ENCODE results near the gene SETBP1. TPM values are rescaled to one million over a fixed set of nuclear protein-coding genes. Genes with fewer than 3 reads are reported as not detected.

The SETBP1 gene
- total and polyA plus RNA-seq, 2 of the 8 experiments (the other 6 are each of a cell fraction or from before 2014, with no cell fraction given): 2.0 to 6.5 TPM

DNA sequence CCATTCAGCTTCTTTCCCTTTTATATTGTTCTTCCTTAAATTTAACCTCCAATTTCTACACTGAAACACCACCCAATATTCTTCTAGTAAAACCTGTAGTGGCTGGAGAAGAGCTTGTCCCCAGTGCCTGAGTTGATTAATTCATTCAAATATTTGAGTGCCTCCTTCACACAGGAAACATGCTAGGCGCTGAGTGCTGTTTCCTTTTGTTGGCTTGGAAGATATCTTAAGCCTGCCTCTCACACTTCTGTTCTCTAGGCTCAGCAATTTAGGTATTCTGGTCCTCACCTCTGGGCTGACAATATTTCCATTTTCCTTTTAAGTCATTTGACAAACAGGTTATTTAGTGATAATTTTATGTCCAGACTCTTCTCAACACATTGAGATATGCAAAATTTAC, 185.4 kb downstream of the SETBP1 start:
- no peaks in the 10 kb centered on the region for H3K9me3 ChIP-seq (ENCODE audit: insufficient read depth in 2 of 2, low read depth in 1 of 2, low read length in 1 of 2)
- no peak overlapping the region for H3K23ac ChIP-seq (ENCODE audit: insufficient read length)
- H3K14ac ChIP-seq (ENCODE audit: insufficient read length): no peak overlapping the region
- H3K36me3 ChIP-seq (ENCODE audit: control insufficient read depth in 2 of 4, insufficient read depth in 4 of 4, low read length in 3 of 4): no peaks in the 10 kb centered on the region
- 83% methylated on average over 1 of the region's 1 CpG; no CpG with 5 or more reads in 1 of the 2 experiments for WGBS, 2 experiments (ENCODE audit: extremely low coverage in 1 of 2, insufficient coverage in 1 of 2, insufficient read length in 1 of 2, insufficient replicate concordance in 2 of 2, low coverage in 1 of 2, low lambda C conversion rate in 2 of 2, missing lambda C conversion rate in 1 of 2)
- H3K27ac ChIP-seq (ENCODE audit: low read depth, low read length): no peak overlapping the region
- no peak overlapping the region for H2BK12ac ChIP-seq (ENCODE audit: low read depth, low read length)
- ChIA-PET POLR2A (ENCODE audit: partially characterized antibody) (no interaction called here), CTCF (ENCODE audit: partially characterized antibody) (interaction anchor here (1.5 kb wide), 1 partner anchor 9 kb away, joined by 4 read pairs; no protein-coding TSS in a partner anchor)
- no peaks in the 10 kb centered on the region for H3K27me3 ChIP-seq (replicated peaks in 1 of 4; ENCODE audit: control insufficient read depth in 3 of 4, extremely low read depth in 1 of 4, insufficient read depth in 3 of 4, low read length in 3 of 4)
- H3K79me1 ChIP-seq (ENCODE audit: low read depth, low read length): 0 out of 2 replicates have a peak, but pooled peaks cover 3% of the 10 kb centered on the region
- no peak overlapping the region for H4K5ac ChIP-seq (ENCODE audit: insufficient read length, low read depth, low read length)
- no peak for DNase-seq (ENCODE audit: low read depth in 1 of 2, low spot score in 2 of 2)
- H3K79me2 ChIP-seq (ENCODE audit: control insufficient read depth in 1 of 2, insufficient read depth in 2 of 2, low read length in 2 of 2): no peaks in the 10 kb centered on the region
- no peak overlapping the region for H2BK20ac ChIP-seq (ENCODE audit: low read length)
- no peaks in the 10 kb centered on the region for H3K23me2 ChIP-seq (ENCODE audit: low read depth, low read length)
- H2AFZ ChIP-seq (ENCODE audit: low read length): no peak overlapping the region
- H4K91ac ChIP-seq (replicated peaks; ENCODE audit: insufficient read length, low read length): no peak overlapping the region
- no peak overlapping the region for H2AK5ac ChIP-seq (ENCODE audit: low read depth, low read length)
- H3K4me3 ChIP-seq (ENCODE audit: extremely low read depth in 1 of 4, insufficient read depth in 2 of 4, low read depth in 3 of 4, low read length in 4 of 4): no peak overlapping the region
- H3K18ac ChIP-seq (ENCODE audit: extremely low read depth, low read length): no peak overlapping the region
- no peak for FAIRE-seq
- H2BK15ac ChIP-seq (ENCODE audit: low read length): no peak overlapping the region
- H3K4me2 ChIP-seq (ENCODE audit: insufficient read depth in 1 of 2, low read depth in 2 of 2, low read length in 2 of 2): no peak overlapping the region
- H3K4me1 ChIP-seq (replicated peaks in 1 of 4; ENCODE audit: control insufficient read depth in 3 of 4, insufficient read depth in 4 of 4, low read length in 3 of 4): peaks cover 0 to 9% (median 6%) of the 10 kb centered on the region in 4 experiments; a peak in 4 of 7 replicates
- H4K8ac ChIP-seq (ENCODE audit: extremely low read depth, insufficient read depth, low read length): no peak overlapping the region
- no peak overlapping the region for H2BK120ac ChIP-seq (replicated peaks; ENCODE audit: low read depth, low read length)
- no peak overlapping the region for H3K4ac ChIP-seq (replicated peaks; ENCODE audit: insufficient read length, low read depth, low read length)
- H3K56ac ChIP-seq (replicated peaks; ENCODE audit: insufficient read length, low read depth, low read length): no peak overlapping the region
- H2BK5ac ChIP-seq (ENCODE audit: low read depth, low read length): no peak overlapping the region
- no peaks in the 10 kb centered on the region for H4K20me1 ChIP-seq (replicated peaks in 1 of 2; ENCODE audit: control insufficient read depth in 1 of 2, insufficient read depth in 2 of 2, low read length in 2 of 2)
- no peak overlapping the region for H3K9ac ChIP-seq (replicated peaks in 1 of 4; ENCODE audit: extremely low read depth in 1 of 4, low read depth in 3 of 4, low read length in 3 of 4)
- TF ChIP-seq, protein P1, sequence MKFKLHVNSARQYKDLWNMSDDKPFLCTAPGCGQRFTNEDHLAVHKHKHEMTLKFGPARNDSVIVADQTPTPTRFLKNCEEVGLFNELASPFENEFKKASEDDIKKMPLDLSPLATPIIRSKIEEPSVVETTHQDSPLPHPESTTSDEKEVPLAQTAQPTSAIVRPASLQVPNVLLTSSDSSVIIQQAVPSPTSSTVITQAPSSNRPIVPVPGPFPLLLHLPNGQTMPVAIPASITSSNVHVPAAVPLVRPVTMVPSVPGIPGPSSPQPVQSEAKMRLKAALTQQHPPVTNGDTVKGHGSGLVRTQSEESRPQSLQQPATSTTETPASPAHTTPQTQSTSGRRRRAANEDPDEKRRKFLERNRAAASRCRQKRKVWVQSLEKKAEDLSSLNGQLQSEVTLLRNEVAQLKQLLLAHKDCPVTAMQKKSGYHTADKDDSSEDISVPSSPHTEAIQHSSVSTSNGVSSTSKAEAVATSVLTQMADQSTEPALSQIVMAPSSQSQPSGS (IDR thresholded peaks at IDR 0.05; ENCODE audit: low read length): no peak
- TF ChIP-seq, protein P2, sequence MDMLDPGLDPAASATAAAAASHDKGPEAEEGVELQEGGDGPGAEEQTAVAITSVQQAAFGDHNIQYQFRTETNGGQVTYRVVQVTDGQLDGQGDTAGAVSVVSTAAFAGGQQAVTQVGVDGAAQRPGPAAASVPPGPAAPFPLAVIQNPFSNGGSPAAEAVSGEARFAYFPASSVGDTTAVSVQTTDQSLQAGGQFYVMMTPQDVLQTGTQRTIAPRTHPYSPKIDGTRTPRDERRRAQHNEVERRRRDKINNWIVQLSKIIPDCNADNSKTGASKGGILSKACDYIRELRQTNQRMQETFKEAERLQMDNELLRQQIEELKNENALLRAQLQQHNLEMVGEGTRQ (IDR thresholded peaks at IDR 0.05; ENCODE audit: low read length): no peak
- no peak for TF ChIP-seq HDAC6 (IDR thresholded peaks at IDR 0.05; ENCODE audit: low read depth, low read length)
- no peak for TF ChIP-seq GABPA (IDR thresholded peaks at IDR 0.05; ENCODE audit: borderline replicate concordance, insufficient read depth, low read length)
- no peak for TF ChIP-seq POU5F1 (IDR thresholded peaks at IDR 0.05; ENCODE audit: low read depth, low read length)
- no peak for TF ChIP-seq RBBP5 (IDR thresholded peaks at IDR 0.05; ENCODE audit: borderline replicate concordance, low read depth, low read length)

All from H1 (cell line).